Fibroblast of lung (primary cell): ENCODE data around the gene PNMA5. TPM values are rescaled to one million over a fixed set of nuclear protein-coding genes. Genes with fewer than 3 reads are reported as not detected.

ENCODE experiments used
- DNase-seq, 2 donors: peaks; one replicate each; pipeline versions ENCODE4 v3.0.0 to v3.0.0-alpha.2; 2010; ENCODE audit warnings: low read depth in 2 of 2
- H2AFZ ChIP-seq: 2 replicates; pipeline ENCODE4 v1.5.1; 2012; ENCODE audit warnings: low read length, control low read depth, inconsistent platforms
- H3K27ac ChIP-seq: 2 replicates; pipeline ENCODE4 v1.5.1; 2011; ENCODE audit warnings: low read length, control low read depth; ENCODE audit not compliant: insufficient read depth
- H3K27me3 ChIP-seq: 2 replicates; pipeline ENCODE4 v1.5.1; 2011; ENCODE audit warnings: mild to moderate bottlenecking, low read length; ENCODE audit not compliant: control insufficient read depth, insufficient read depth
- H3K36me3 ChIP-seq: 2 replicates; pipeline ENCODE4 v1.5.1; 2011; ENCODE audit warnings: low read length; ENCODE audit not compliant: control insufficient read depth, insufficient read depth
- H3K4me1 ChIP-seq: 2 replicates; pipeline ENCODE4 v1.5.1; 2011; ENCODE audit warnings: low read length; ENCODE audit not compliant: control insufficient read depth, insufficient read depth; ENCODE audit errors: extremely low read depth
- H3K4me2 ChIP-seq: 2 replicates; pipeline ENCODE4 v1.5.1; 2011; ENCODE audit warnings: low read length, control low read depth; ENCODE audit not compliant: insufficient read depth; ENCODE audit errors: extremely low read depth
- H3K4me3 ChIP-seq, 4 experiments: fragments of 200-600 bp in 1 of 4; sonication (generic) in 1 of 4; replicated peaks in 1 of 4; 2 replicates each; pipeline ENCODE4 v1.5.1; 2011 to 2016; ENCODE audit warnings: low read length in 4 of 4, low read depth in 3 of 4, mild to moderate bottlenecking in 3 of 4, control low read depth in 2 of 4, inconsistent platforms in 1 of 4, mixed read lengths in 1 of 4; ENCODE audit not compliant: insufficient read depth in 1 of 4; ENCODE audit errors: control extremely low read depth in 1 of 4
- H3K79me2 ChIP-seq: 2 replicates; pipeline ENCODE4 v1.5.1; 2012; ENCODE audit warnings: mild to moderate bottlenecking, low read length, inconsistent platforms; ENCODE audit not compliant: control insufficient read depth, insufficient read depth
- H3K9ac ChIP-seq: 2 replicates; pipeline ENCODE4 v1.5.1; 2011; ENCODE audit warnings: mild to moderate bottlenecking, low read length, control low read depth; ENCODE audit not compliant: insufficient read depth
- H3K9me3 ChIP-seq: 2 replicates; pipeline ENCODE4 v1.5.1; 2012; ENCODE audit warnings: low read depth, low read length; ENCODE audit not compliant: control insufficient read depth, insufficient read depth
- H4K20me1 ChIP-seq: 2 replicates; pipeline ENCODE4 v1.5.1; 2011; ENCODE audit warnings: low read length; ENCODE audit not compliant: control insufficient read depth, insufficient read depth; ENCODE audit errors: extremely low read depth
- CTCF ChIP-seq, 2 donors: IDR thresholded peaks in 1 of 2; conservative IDR thresholded peaks in 1 of 2; 1 replicate in 1 of 2; 2 replicates in 1 of 2; pipeline ENCODE4 v1.5.1; 2011 to 2012; ENCODE audit warnings: low read length in 2 of 2, control low read depth in 1 of 2, inconsistent platforms in 1 of 2, low read depth in 1 of 2, mild to moderate bottlenecking in 1 of 2
- EZH2 ChIP-seq: IDR thresholded peaks from 2 replicates; pipeline ENCODE4 v1.5.1; 2012; ENCODE audit warnings: low read length, control low read depth, mild to moderate bottlenecking; ENCODE audit errors: missing control alignments
- polyA plus RNA-seq, 2 donors: library from polyadenylated mRNA; depleted of rRNA in 1 of 2; stranded (reverse) in 1 of 2; unstranded in 1 of 2; fragments of >200 nt; gene quantifications; 2 replicates each; pipeline ENCODE4 v1.2.1, GENCODE V29; 2011 to 2012; ENCODE audit warnings: missing spikeins in 1 of 2
- total RNA-seq: library from RNA; depleted of rRNA; stranded (reverse); fragments of >200 nt; gene quantifications from 2 replicates; pipeline ENCODE4 v1.2.1, GENCODE V29; 2014

PNMA5 gene
- total and polyA plus RNA-seq, 2 donors (not counting 1 experiment from before 2014, with no cell fraction given), result not detected

GRCh38 chrX:152968193-152968592 lies 25.7 kb downstream of the PNMA5 start:
- H3K27me3 ChIP-seq, result no peaks in the 10 kb centered on the region
- H3K4me1 ChIP-seq, result no peaks in the 10 kb centered on the region
- H3K4me3 ChIP-seq, result no peak overlapping the region
- H3K9me3 ChIP-seq, result no peaks in the 10 kb centered on the region
- no peaks in the 10 kb centered on the region for H3K79me2 ChIP-seq
- no peak overlapping the region for H2AFZ ChIP-seq
- no peaks in the 10 kb centered on the region for H3K36me3 ChIP-seq
- H3K9ac ChIP-seq, result no peak overlapping the region
- no peak for DNase-seq
- TF ChIP-seq CTCF (conservative IDR thresholded peaks at IDR 0.05 in 1 of 2, IDR thresholded peaks at IDR 0.05 in 1 of 2; ENCODE audit: low read depth in 1 of 2, low read length in 2 of 2), result no peak
- TF ChIP-seq EZH2, result no peak
- no peak overlapping the region for H3K27ac ChIP-seq
- H4K20me1 ChIP-seq, result no peaks in the 10 kb centered on the region
- H3K4me2 ChIP-seq, result no peak overlapping the region

GRCh38 chrX:152960115-152960514 lies 33.8 kb downstream of the PNMA5 start:
- no peaks in the 10 kb centered on the region for H3K27me3 ChIP-seq
- no peak overlapping the region for H3K4me2 ChIP-seq
- no peak overlapping the region for H3K27ac ChIP-seq
- no peak overlapping the region for H2AFZ ChIP-seq
- no peak overlapping the region for H3K4me3 ChIP-seq
- no peaks in the 10 kb centered on the region for H4K20me1 ChIP-seq
- DNase-seq, result no peak
- TF ChIP-seq EZH2 (no peak), CTCF (conservative IDR thresholded peaks at IDR 0.05 in 1 of 2, IDR thresholded peaks at IDR 0.05 in 1 of 2; ENCODE audit: low read depth in 1 of 2, low read length in 2 of 2) (no peak)
- H3K36me3 ChIP-seq, result no peaks in the 10 kb centered on the region
- no peak overlapping the region for H3K9ac ChIP-seq
- no peaks in the 10 kb centered on the region for H3K79me2 ChIP-seq
- H3K9me3 ChIP-seq, result no peaks in the 10 kb centered on the region
- no peaks in the 10 kb centered on the region for H3K4me1 ChIP-seq

GRCh38 chrX:152959626-152960025 lies 34.3 kb downstream of the PNMA5 start:
- Histone ChIP-seq H3K4me3 (no peak overlapping the region), H3K9me3 (no peaks in the 10 kb centered on the region), H3K36me3 (no peaks in the 10 kb centered on the region), H4K20me1 (no peaks in the 10 kb centered on the region), H3K79me2 (no peaks in the 10 kb centered on the region), H3K4me1 (no peaks in the 10 kb centered on the region), H3K9ac (no peak overlapping the region), H3K27me3 (no peaks in the 10 kb centered on the region), H3K4me2 (no peak overlapping the region), H2AFZ (peak overlapping the region; percentile 44), H3K27ac (no peak overlapping the region)
- no peak for DNase-seq
- TF ChIP-seq EZH2 (no peak), CTCF (conservative IDR thresholded peaks at IDR 0.05 in 1 of 2, IDR thresholded peaks at IDR 0.05 in 1 of 2; ENCODE audit: low read depth in 1 of 2, low read length in 2 of 2) (no peak)
